Mucosa of descending colon (tissue), 3 donors: ENCODE data around the gene AMIGO1. TPM values are rescaled to one million over a fixed set of nuclear protein-coding genes. Genes with fewer than 3 reads are reported as not detected.
"Not testable (repeated sequence)": the region's sequence is repeated elsewhere in the genome, so short reads cannot be mapped to it uniquely, and the experiment has no call there.

ENCODE experiments used
- ATAC-seq: fragments of 200-7000 bp; cut with Tn5 transposase; one replicate; pipeline ENCODE4 v1.9.1; 2020; ENCODE audit warnings: mild to moderate bottlenecking, moderate library complexity
- DNase-seq, 3 donors: peaks; one replicate each; pipeline ENCODE4 v3.0.0-alpha.2; 2020
- H3K36me3 ChIP-seq: fragments of 200-600 bp; one replicate; pipeline ENCODE4 v1.8.0; 2021; ENCODE audit warnings: low read depth, mild to moderate bottlenecking
- H3K4me1 ChIP-seq: fragments of 200-600 bp; one replicate; pipeline ENCODE4 v1.8.0; 2021; ENCODE audit warnings: low read depth, mild to moderate bottlenecking
- H3K4me3 ChIP-seq: fragments of 200-600 bp; one replicate; pipeline ENCODE4 v1.8.0; 2021; ENCODE audit warnings: mild to moderate bottlenecking
- H3K9me3 ChIP-seq: fragments of 200-600 bp; one replicate; pipeline ENCODE4 v1.8.0; 2021; ENCODE audit warnings: mild to moderate bottlenecking
- intact Hi-C, 2 donors: fragments of 100-400 bp; cut with DNase I in 1 of 2; cut with micrococcal nuclease in 1 of 2; formaldehyde crosslinking; loops; one replicate each; pipeline versions ENCODE4 v1.11.0 to v1.11.1; 2022; cut with DNase I, micrococcal nuclease
- total RNA-seq, 3 donors: library from RNA; stranded (reverse); fragmentation: NEBNext Ultra II Directional in 2 of 3; extraction: Animal tissue kit (Norgen Biotek cat#: 25700) in 2 of 3; gene quantifications; one replicate each; pipeline versions ENCODE4 v1.2.1 to v1.2.4, GENCODE V29; 2021 to 2023
- TF ChIP-seq, protein P1 (sequence below): fragments of 200-600 bp; IDR thresholded peaks from one replicate; pipeline ENCODE4 v1.8.0; 2022; ENCODE audit warnings: antibody characterized with exemption, mild to moderate bottlenecking
- donor health status: DM: no; HTN: no; CAD: no; lungs with moderate emphysema.
- donor health status: DM: no; HTN: no; CAD: no.
- donor health status: DM: no; HTN: yes; CAD: no.

Gene AMIGO1
- total RNA-seq, 3 donors from 2014 or later: 2.2 to 9.9 (median 3.9) TPM

DNA sequence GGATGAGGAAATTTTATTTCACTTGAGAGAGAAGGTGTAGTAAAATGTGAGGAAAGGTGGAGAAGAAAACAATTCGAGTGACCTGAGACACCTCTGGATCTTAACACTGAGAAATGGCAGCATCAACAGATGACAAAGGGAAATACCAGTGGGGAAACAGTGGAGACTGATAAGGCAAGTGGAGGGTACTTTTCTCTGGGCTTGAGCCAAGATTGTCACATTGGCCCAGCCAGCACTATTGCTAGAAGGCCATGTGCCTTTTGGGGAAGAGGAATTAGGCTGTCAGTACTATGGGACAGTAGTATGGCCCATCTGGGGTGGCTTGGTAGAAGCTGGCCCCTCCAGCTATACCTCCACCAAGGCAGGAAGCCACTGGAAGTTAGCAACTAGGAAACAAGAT lies 34.8 kb downstream of the AMIGO1 start:
- intact Hi-C loops: no loop called here
- TF ChIP-seq, protein P1, sequence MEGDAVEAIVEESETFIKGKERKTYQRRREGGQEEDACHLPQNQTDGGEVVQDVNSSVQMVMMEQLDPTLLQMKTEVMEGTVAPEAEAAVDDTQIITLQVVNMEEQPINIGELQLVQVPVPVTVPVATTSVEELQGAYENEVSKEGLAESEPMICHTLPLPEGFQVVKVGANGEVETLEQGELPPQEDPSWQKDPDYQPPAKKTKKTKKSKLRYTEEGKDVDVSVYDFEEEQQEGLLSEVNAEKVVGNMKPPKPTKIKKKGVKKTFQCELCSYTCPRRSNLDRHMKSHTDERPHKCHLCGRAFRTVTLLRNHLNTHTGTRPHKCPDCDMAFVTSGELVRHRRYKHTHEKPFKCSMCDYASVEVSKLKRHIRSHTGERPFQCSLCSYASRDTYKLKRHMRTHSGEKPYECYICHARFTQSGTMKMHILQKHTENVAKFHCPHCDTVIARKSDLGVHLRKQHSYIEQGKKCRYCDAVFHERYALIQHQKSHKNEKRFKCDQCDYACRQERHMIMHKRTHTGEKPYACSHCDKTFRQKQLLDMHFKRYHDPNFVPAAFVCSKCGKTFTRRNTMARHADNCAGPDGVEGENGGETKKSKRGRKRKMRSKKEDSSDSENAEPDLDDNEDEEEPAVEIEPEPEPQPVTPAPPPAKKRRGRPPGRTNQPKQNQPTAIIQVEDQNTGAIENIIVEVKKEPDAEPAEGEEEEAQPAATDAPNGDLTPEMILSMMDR: no peak
- ATAC-seq: no peak
- Histone ChIP-seq H3K4me3 (no peak overlapping the region), H3K9me3 (no peaks in the 10 kb centered on the region), H3K36me3 (no peaks in the 10 kb centered on the region), H3K4me1 (no peaks in the 10 kb centered on the region)
- no peak for DNase-seq

DNA sequence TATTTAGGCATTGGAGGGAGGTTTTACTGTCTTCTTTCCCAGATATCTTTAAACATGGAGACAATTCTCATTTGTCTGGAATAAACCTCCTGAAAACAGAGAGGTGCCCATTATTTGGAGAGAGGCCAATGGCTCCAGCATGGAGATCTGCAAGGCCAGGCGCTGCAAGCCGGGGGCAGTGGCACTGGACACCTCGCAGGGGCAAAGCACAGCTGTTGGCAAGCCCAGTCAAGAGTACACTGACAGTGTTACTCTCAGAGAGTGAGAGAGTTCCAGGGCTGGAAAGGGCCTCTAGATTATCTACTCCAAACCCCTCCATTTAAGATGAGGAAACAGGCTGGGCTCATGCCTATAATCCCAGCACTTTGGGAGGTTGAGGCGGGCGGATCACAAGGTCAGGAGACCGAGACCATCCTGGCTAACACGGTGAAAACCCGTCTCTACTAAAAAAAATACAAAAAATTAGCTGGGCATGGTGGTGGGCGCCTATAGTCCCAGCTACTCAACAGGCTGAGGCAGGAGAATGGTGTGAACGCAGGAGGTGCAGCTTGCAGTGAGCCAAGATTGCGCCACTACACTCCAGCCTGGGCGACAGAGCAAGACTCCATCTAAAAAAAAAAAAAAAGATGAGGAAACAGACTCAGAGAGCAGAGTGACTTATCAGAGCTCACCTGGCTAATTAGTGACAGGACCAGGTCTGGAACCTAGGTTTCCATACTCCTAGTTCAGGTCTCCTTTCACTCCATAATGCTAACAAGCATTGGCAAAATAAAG lies 36.1 kb downstream of the AMIGO1 start:
- intact Hi-C loops, ATAC-seq, H3K4me1 ChIP-seq, DNase-seq, H3K4me3 ChIP-seq, H3K36me3 ChIP-seq, H3K9me3 ChIP-seq: not testable (repeated sequence)

DNA sequence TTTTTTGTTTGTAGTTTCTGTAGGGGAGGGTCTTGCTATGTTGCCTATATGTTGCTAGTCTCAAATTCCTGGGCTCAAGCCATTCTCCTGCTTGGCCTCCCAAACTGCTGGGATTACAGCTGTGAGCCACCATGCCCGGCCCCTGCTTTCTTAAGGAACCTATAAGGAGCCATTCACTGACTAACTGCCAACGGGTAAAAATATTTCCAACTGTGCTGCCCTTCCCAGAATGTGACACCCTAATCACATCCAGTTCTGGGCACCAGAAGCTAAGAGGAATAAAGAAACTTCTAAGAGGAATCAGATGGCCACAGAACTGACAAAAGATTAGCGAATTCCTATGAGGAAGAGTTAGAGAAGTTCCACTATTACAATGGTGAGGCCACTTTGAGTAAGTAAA lies 36.7 kb downstream of the AMIGO1 start:
- TF ChIP-seq, protein P1: no peak
- ATAC-seq: no peak
- no peaks in the 10 kb centered on the region for H3K9me3 ChIP-seq

DNA sequence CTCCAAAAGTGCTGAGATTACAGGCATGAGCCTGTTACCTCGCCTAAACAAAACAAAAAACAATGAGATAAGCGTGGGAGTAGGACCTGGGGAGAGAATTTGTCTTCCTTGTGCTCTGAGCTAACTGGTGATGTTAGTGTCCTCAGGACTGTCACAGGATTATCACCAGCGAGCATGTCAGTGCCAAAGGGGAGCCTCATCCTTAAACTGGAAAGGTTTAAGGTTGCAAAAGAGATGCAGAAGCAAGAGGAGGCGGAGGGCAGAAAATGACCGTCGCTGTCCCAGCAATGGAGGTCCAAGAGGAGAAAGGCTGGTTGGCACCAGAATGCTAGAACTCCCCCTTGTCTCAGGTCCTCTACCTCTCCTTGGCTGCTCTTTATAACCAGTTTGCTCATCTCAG lies 39.3 kb downstream of the AMIGO1 start:
- ATAC-seq (no peak), DNase-seq (no peak)
- Histone ChIP-seq H3K9me3 (no peaks in the 10 kb centered on the region), H3K4me1 (peaks cover 7% of the 10 kb centered on the region), H3K4me3 (no peak overlapping the region), H3K36me3 (no peaks in the 10 kb centered on the region)
- intact Hi-C loops: no loop called here
- TF ChIP-seq, protein P1: no peak

More for the DNA sequence above, 36.7 kb downstream of the AMIGO1 start:
- no peak overlapping the region for H3K4me3 ChIP-seq
- no peaks in the 10 kb centered on the region for H3K4me1 ChIP-seq
- H3K36me3 ChIP-seq: no peaks in the 10 kb centered on the region
- no peak for DNase-seq
- intact Hi-C loops: no loop called here

DNA sequence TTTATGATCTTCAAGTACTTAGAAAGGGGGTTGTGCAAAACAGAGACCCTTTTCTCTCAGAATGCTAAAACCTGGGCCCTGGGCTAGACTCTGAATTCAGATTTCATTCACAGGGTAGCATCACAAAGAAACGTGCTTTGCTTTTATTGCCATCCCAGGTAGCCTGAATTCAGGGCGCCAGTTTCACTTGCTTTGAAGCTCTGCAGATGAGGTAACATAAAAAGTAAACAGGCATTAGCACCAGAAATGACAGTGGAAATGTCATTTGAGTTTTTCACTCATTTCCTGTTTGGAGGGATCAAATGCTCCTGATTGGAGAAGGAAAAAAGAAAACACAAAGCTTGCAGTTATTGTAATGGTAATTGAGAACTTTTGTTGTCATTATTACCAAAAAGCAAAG lies 40.6 kb downstream of the AMIGO1 start:
- ATAC-seq (no peak), DNase-seq (no peak)
- TF ChIP-seq, protein P1: no peak
- peaks cover 7% of the 10 kb centered on the region for H3K4me1 ChIP-seq
- no peaks in the 10 kb centered on the region for H3K9me3 ChIP-seq
- H3K36me3 ChIP-seq: no peaks in the 10 kb centered on the region
- intact Hi-C loops: no loop called here
- H3K4me3 ChIP-seq: no peak overlapping the region

DNA sequence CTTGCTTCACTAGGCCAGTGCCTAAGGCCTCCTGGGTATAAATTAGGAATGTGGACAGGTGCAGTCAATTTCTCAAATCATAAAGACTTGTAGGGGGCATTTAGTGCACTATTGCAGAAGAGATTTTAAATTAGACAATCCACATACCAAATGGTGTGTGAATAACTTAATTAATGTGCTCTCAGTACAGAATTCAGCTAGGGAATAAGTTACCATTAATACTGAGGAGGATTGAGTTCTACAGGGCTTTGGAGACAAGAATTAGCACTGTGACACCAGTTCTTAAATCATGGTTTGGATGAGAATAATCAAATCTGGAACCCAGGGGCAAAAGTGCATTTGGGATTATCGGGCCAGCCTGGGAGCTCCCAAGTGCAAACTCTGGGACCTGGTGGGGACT lies 41.5 kb downstream of the AMIGO1 start:
- Histone ChIP-seq H3K9me3 (no peaks in the 10 kb centered on the region), H3K4me1 (peaks cover 7% of the 10 kb centered on the region), H3K4me3 (no peak overlapping the region), H3K36me3 (no peaks in the 10 kb centered on the region)
- ATAC-seq: no peak
- TF ChIP-seq, protein P1: no peak
- intact Hi-C loops: no loop called here
- DNase-seq: no peak
